IMR-90 (cell line): ENCODE data around the gene NTM.

Source experiments
- CTCF ChIP-seq: conservative IDR thresholded peaks from 2 replicates; pipeline ENCODE4 v1.5.1; 2012; ENCODE audit warnings: mild to moderate bottlenecking, low read depth, low read length, improper control_type of control experiment
- MAFK ChIP-seq: IDR thresholded peaks from 2 replicates; pipeline ENCODE4 v1.6.1; 2012; ENCODE audit warnings: low read depth, low read length, improper control_type of control experiment
- POLR2A ChIP-seq: IDR thresholded peaks from 2 replicates; pipeline ENCODE4 v1.6.1; 2012; ENCODE audit warnings: mild to moderate bottlenecking, low read depth, low read length
- RAD21 ChIP-seq: IDR thresholded peaks from 2 replicates; pipeline ENCODE4 v1.6.1; 2012; ENCODE audit warnings: low read length, improper control_type of control experiment
- RCOR1 ChIP-seq: IDR thresholded peaks from 2 replicates; pipeline ENCODE4 v1.6.1; 2012; ENCODE audit warnings: mild to moderate bottlenecking, low read length, improper control_type of control experiment; ENCODE audit not compliant: insufficient replicate concordance
- RFX5 ChIP-seq: IDR thresholded peaks from 2 replicates; pipeline ENCODE4 v1.8.0; 2012; ENCODE audit warnings: low read depth, mild to moderate bottlenecking, low read length, moderate library complexity
- SMC3 ChIP-seq: fragments of 150-350 bp; IDR thresholded peaks from 2 replicates; pipeline ENCODE4 v1.6.1; 2016; ENCODE audit warnings: low read depth, mild to moderate bottlenecking, antibody characterized with exemption, low read length, moderate library complexity
- USF2 ChIP-seq: fragments of 150-350 bp; IDR thresholded peaks from 2 replicates; pipeline ENCODE4 v1.6.1; 2017; ENCODE audit warnings: mild to moderate bottlenecking, antibody characterized with exemption, low read length, low read depth

- TF ChIP-seq CTCF, result no peak
- no peak for TF ChIP-seq POLR2A
- TF ChIP-seq RCOR1, result no peak
- TF ChIP-seq USF2, result no peak
- TF ChIP-seq SMC3, result no peak
- TF ChIP-seq RFX5, result no peak
- no peak for TF ChIP-seq MAFK
- no peak for TF ChIP-seq RAD21
These were observed 14.2 kb upstream of the NTM start for GRCh38 chr11:131356206-131356605.
